CD14-positive monocyte (primary cell): ENCODE data around the gene PNPLA4. TPM values are rescaled to one million over a fixed set of nuclear protein-coding genes. Genes with fewer than 3 reads are reported as not detected.

Experiments used
- DNase-seq, 3 donors: peaks; one replicate each; pipeline ENCODE4 v3.0.0-alpha.2; 2011 to 2022
- H2AFZ ChIP-seq: 2 replicates; pipeline ENCODE4 v1.6.0; 2012; ENCODE audit warnings: mild to moderate bottlenecking, low read depth, low read length, inconsistent platforms; ENCODE audit not compliant: insufficient read depth, poor library complexity, severe bottlenecking
- H3K27ac ChIP-seq, 2 donors: 1 replicate in 1 of 2; 2 replicates in 1 of 2; pipeline ENCODE4 v1.5.1; 2012 to 2013; ENCODE audit warnings: low read length in 2 of 2, control low read depth in 1 of 2, inconsistent platforms in 1 of 2, low read depth in 1 of 2, mild to moderate bottlenecking in 1 of 2
- H3K27me3 ChIP-seq, 2 donors: one replicate each; pipeline versions ENCODE4 v1.6.0 to v1.6.1; 2011 to 2013; ENCODE audit warnings: low read length in 2 of 2; ENCODE audit not compliant: control insufficient read depth in 2 of 2, insufficient read depth in 2 of 2
- H3K36me3 ChIP-seq, 2 donors: replicated peaks in 1 of 2; 1 replicate in 1 of 2; 2 replicates in 1 of 2; pipeline versions ENCODE4 v1.5.1 to v1.6.1; 2012 to 2013; ENCODE audit warnings: low read length in 2 of 2, control low read depth in 1 of 2, inconsistent platforms in 1 of 2, mild to moderate bottlenecking in 1 of 2; ENCODE audit not compliant: insufficient read depth in 2 of 2, control insufficient read depth in 1 of 2
- H3K4me1 ChIP-seq, 2 donors: 1 replicate in 1 of 2; 2 replicates in 1 of 2; pipeline versions ENCODE4 v1.5.1 to v1.6.1; 2012 to 2013; ENCODE audit warnings: low read length in 2 of 2, control low read depth in 1 of 2, inconsistent platforms in 1 of 2, mild to moderate bottlenecking in 1 of 2, moderate library complexity in 1 of 2; ENCODE audit not compliant: insufficient read depth in 2 of 2, control insufficient read depth in 1 of 2
- H3K4me2 ChIP-seq: replicated peaks from 2 replicates; pipeline ENCODE3; 2012; ENCODE audit warnings: low read length, moderate library complexity, mild to moderate bottlenecking; ENCODE audit not compliant: poor library complexity, severe bottlenecking; ENCODE audit errors: extremely low read depth
- H3K4me3 ChIP-seq, 3 experiments: fragments of 200-600 bp in 1 of 3; sonication (generic) in 1 of 3; replicated peaks in 1 of 3; 1 replicate in 2 of 3; 2 replicates in 1 of 3; pipeline ENCODE4 v1.5.1; 2011 to 2013; ENCODE audit warnings: low read length in 3 of 3, mild to moderate bottlenecking in 3 of 3, control low read depth in 2 of 3, low read depth in 2 of 3, inconsistent platforms in 1 of 3, moderate library complexity in 1 of 3
- H3K79me2 ChIP-seq: 2 replicates; pipeline ENCODE4 v1.6.0; 2012; ENCODE audit warnings: mild to moderate bottlenecking, control low read depth, inconsistent platforms, low read length, moderate library complexity; ENCODE audit not compliant: insufficient read depth
- H3K9ac ChIP-seq: 2 replicates; pipeline ENCODE4 v1.6.0; 2017; ENCODE audit warnings: low read length, mild to moderate bottlenecking; ENCODE audit not compliant: insufficient read depth, poor library complexity, severe bottlenecking
- H3K9me3 ChIP-seq, 2 donors: replicated peaks in 1 of 2; 1 replicate in 1 of 2; 2 replicates in 1 of 2; pipeline versions ENCODE4 v1.5.1 to v1.6.1; 2012 to 2013; ENCODE audit warnings: low read length in 2 of 2, control low read depth in 1 of 2; ENCODE audit not compliant: control insufficient read depth in 1 of 2, insufficient read depth in 1 of 2
- H4K20me1 ChIP-seq: 2 replicates; pipeline ENCODE4 v1.6.0; 2012; ENCODE audit warnings: mild to moderate bottlenecking, low read length, control low read depth, moderate library complexity; ENCODE audit not compliant: insufficient read depth
- H3K27ac Mint-ChIP-seq, 7 donors: one replicate each; pipeline ENCODE4 v1.8.0; 2020; ENCODE audit warnings: mild to moderate bottlenecking in 7 of 7, mixed read lengths in 7 of 7, moderate library complexity in 6 of 7, inconsistent platforms in 2 of 7
- H3K27me3 Mint-ChIP-seq, 3 donors: one replicate each; pipeline ENCODE4 v1.8.0; 2021 to 2022; ENCODE audit warnings: low read depth in 3 of 3, mild to moderate bottlenecking in 3 of 3, mixed read lengths in 3 of 3, moderate library complexity in 3 of 3, inconsistent platforms in 1 of 3
- H3K36me3 Mint-ChIP-seq, 2 donors: one replicate each; pipeline ENCODE4 v1.8.0; 2020; ENCODE audit warnings: mixed read lengths in 2 of 2, inconsistent platforms in 1 of 2, mild to moderate bottlenecking in 1 of 2
- H3K4me1 Mint-ChIP-seq: one replicate; pipeline ENCODE4 v1.8.0; 2020; ENCODE audit warnings: mild to moderate bottlenecking, mixed read lengths
- H3K4me3 Mint-ChIP-seq, 2 donors: one replicate each; pipeline ENCODE4 v1.8.0; 2020; ENCODE audit warnings: mild to moderate bottlenecking in 2 of 2, mixed read lengths in 2 of 2, moderate library complexity in 1 of 2
- H3K9me3 Mint-ChIP-seq, 7 donors: one replicate each; pipeline ENCODE4 v1.8.0; 2020 to 2022; ENCODE audit warnings: mixed read lengths in 7 of 7, mild to moderate bottlenecking in 6 of 7, moderate library complexity in 6 of 7, inconsistent platforms in 2 of 7
- WGBS: methylation state at CpG from one replicate; pipeline ENCODE4 v1.1.5; 2013; ENCODE audit warnings: missing lambda C conversion rate; ENCODE audit not compliant: insufficient coverage; 5-methylcytosine and 5-hydroxymethylcytosine counted together
- intact Hi-C, 2 donors: fragments of 100-400 bp; cut with micrococcal nuclease; formaldehyde crosslinking; loops; one replicate each; pipeline versions ENCODE4 v1.15.0 to v1.15.1; 2023
- polyA plus RNA-seq, 3 donors: library from polyadenylated mRNA; depleted of rRNA in 1 of 3; unstranded in 2 of 3; stranded (reverse) in 1 of 3; fragments of 300-500 nt in 2 of 3; fragments of >200 nt in 1 of 3; fragmentation: Illumina TruSeq in 2 of 3; gene quantifications; 1 replicate in 2 of 3; 2 replicates in 1 of 3; pipeline ENCODE4 v1.2.3, GENCODE V29; 2012 to 2021
- TF ChIP-seq, protein P1 (sequence below): fragments of 200-600 bp; IDR thresholded peaks from one replicate; pipeline ENCODE4 v1.8.0; 2022; ENCODE audit warnings: antibody characterized with exemption, mild to moderate bottlenecking

PNPLA4 gene
- polyA plus RNA-seq, 3 donors: 7.1 to 21.5 (median 14.4) TPM

DNA sequence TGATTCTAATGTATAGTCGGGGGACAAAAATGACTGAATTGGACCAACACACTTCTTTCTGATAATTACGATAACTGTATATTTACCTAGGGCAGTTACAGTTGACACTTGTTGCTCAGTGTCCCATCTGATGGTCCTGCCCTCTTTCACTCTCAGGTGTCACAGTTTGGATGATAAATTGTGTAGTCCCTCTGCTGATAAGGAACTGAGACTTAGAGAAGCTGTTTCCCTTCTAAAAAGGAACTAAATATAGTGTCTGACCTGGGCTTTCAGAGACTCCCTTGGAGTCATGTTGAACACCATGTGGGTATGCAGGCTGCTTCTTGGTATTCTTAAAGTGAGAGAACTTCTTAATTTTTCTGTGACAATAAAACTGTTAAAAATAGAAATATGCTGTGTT lies 23.7 kb upstream of the PNPLA4 start:
- intact Hi-C loops: no loop called here
- H3K36me3 Mint-ChIP-seq: no peaks in the 10 kb centered on the region
- Histone ChIP-seq H3K27ac (no peak overlapping the region), H3K79me2 (no peaks in the 10 kb centered on the region), H3K9ac (no peak overlapping the region), H3K36me3 (no peaks in the 10 kb centered on the region), H3K9me3 (no peaks in the 10 kb centered on the region), H3K27me3 (no peaks in the 10 kb centered on the region), H3K4me1 (no peaks in the 10 kb centered on the region), H3K4me3 (no peak overlapping the region), H4K20me1 (no peaks in the 10 kb centered on the region), H3K4me2 (no peak overlapping the region), H2AFZ (no peak overlapping the region)
- H3K9me3 Mint-ChIP-seq: peaks cover 0 to 8% (median 0%) of the 10 kb centered on the region in 7 donors
- peaks cover 0 to 4% (median 2%) of the 10 kb centered on the region in 3 donors for H3K27me3 Mint-ChIP-seq
- H3K4me3 Mint-ChIP-seq: no peak overlapping the region
- DNase-seq: no peak
- TF ChIP-seq, protein P1, sequence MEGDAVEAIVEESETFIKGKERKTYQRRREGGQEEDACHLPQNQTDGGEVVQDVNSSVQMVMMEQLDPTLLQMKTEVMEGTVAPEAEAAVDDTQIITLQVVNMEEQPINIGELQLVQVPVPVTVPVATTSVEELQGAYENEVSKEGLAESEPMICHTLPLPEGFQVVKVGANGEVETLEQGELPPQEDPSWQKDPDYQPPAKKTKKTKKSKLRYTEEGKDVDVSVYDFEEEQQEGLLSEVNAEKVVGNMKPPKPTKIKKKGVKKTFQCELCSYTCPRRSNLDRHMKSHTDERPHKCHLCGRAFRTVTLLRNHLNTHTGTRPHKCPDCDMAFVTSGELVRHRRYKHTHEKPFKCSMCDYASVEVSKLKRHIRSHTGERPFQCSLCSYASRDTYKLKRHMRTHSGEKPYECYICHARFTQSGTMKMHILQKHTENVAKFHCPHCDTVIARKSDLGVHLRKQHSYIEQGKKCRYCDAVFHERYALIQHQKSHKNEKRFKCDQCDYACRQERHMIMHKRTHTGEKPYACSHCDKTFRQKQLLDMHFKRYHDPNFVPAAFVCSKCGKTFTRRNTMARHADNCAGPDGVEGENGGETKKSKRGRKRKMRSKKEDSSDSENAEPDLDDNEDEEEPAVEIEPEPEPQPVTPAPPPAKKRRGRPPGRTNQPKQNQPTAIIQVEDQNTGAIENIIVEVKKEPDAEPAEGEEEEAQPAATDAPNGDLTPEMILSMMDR: no peak
- H3K4me1 Mint-ChIP-seq: no peaks in the 10 kb centered on the region
- no CpG with 5 or more reads among the region's 2 CpGs for WGBS
- H3K27ac Mint-ChIP-seq: no peak overlapping the region

DNA sequence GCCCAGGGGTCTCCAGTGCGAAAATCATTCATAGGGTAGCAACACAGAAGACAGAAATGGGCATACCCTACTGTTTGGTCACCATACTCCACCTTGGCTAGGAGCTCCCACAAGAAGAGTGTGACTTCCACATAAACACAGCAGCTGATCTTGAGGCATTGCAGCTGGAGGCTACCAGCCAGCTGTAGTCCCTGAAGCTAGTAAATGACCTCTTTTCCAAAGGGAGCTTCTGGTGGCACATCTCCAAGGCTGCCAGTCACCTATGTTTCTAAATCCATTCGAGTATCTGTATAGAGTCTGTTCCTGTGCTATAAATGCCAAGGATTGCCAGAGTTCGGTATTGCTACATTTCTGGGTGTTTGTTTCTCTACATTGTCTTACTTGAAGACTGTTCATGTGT lies 21.3 kb upstream of the PNPLA4 start:
- H3K9me3 ChIP-seq: no peaks in the 10 kb centered on the region
- H2AFZ ChIP-seq: no peak overlapping the region
- Mint-ChIP-seq H3K27me3 (peaks cover 0 to 2% (median 0%) of the 10 kb centered on the region in 3 donors), H3K36me3 (no peaks in the 10 kb centered on the region), H3K9me3 (no peaks in the 10 kb centered on the region), H3K4me1 (no peaks in the 10 kb centered on the region), H3K27ac (no peak overlapping the region), H3K4me3 (no peak overlapping the region)
- H4K20me1 ChIP-seq: no peaks in the 10 kb centered on the region
- 100% methylated on average over 1 of the region's 3 CpGs for WGBS
- TF ChIP-seq, protein P1: no peak
- intact Hi-C loops: no loop called here
- H3K27ac ChIP-seq: no peak overlapping the region
- no peaks in the 10 kb centered on the region for H3K4me1 ChIP-seq
- H3K4me3 ChIP-seq: no peak overlapping the region
- H3K79me2 ChIP-seq: no peaks in the 10 kb centered on the region
- DNase-seq: no peak
- H3K4me2 ChIP-seq: no peak overlapping the region
- no peak overlapping the region for H3K9ac ChIP-seq
- no peaks in the 10 kb centered on the region for H3K27me3 ChIP-seq
- no peaks in the 10 kb centered on the region for H3K36me3 ChIP-seq
